Caco-2 (cell line): ENCODE results near the gene PDLIM4. TPM values are rescaled to one million over a fixed set of nuclear protein-coding genes. Genes with fewer than 3 reads are reported as not detected.

Source experiments
- BruUV-seq: library from RNA; stranded (reverse); fragments of 400-500 nt; replicated peaks from 2 replicates; lab custom pipeline; 2021; lab: Mats Ljungman, UMichigan
- CTCF ChIA-PET: fragments of 300-600 bp; sonication (Branson Sonifier 250); formaldehyde crosslinking; loops from one replicate; lab custom pipeline; 2022; ENCODE audit warnings: antibody characterized with exemption; lab: Charles Lee
- POLR2A ChIA-PET: fragments of 300-600 bp; sonication (Branson Sonifier 250); formaldehyde crosslinking; loops from one replicate; lab custom pipeline; 2022; ENCODE audit warnings: antibody characterized with exemption; lab: Charles Lee
- DNase-seq, 2 experiments: peaks; one replicate each; pipeline versions ENCODE4 v3.0.0 to v3.0.0-alpha.2; 2020 to 2022
- H3K27me3 ChIP-seq: replicated peaks from 2 replicates; pipeline ENCODE4 v1.6.0; 2011; ENCODE audit warnings: low read length; ENCODE audit not compliant: control insufficient read depth, insufficient read depth
- H3K36me3 ChIP-seq: 2 replicates; pipeline ENCODE4 v1.5.1; 2011; ENCODE audit warnings: low read length; ENCODE audit not compliant: control insufficient read depth, insufficient read depth
- H3K4me1 ChIP-seq: fragments of 250-450 bp; sonication (Bioruptor Pico); 2 replicates; pipeline ENCODE4 v1.5.1; 2020; ENCODE audit warnings: mild to moderate bottlenecking
- H3K4me3 ChIP-seq: 2 replicates; pipeline ENCODE4 v1.5.1; 2011; ENCODE audit warnings: low read depth, mild to moderate bottlenecking, control low read depth, low read length
- H3K9me3 ChIP-seq: fragments of 250-450 bp; sonication (Bioruptor Pico); 2 replicates; pipeline ENCODE4 v1.5.1; 2020; ENCODE audit warnings: mild to moderate bottlenecking, moderate library complexity
- H3K27ac Mint-ChIP-seq: one replicate; pipeline ENCODE4 v1.8.0; 2022; ENCODE audit warnings: mixed read lengths; ENCODE audit not compliant: unreplicated experiment
- H3K27me3 Mint-ChIP-seq: one replicate; pipeline ENCODE4 v1.8.0; 2022; ENCODE audit warnings: mixed read lengths; ENCODE audit not compliant: insufficient read depth, unreplicated experiment
- H3K36me3 Mint-ChIP-seq: one replicate; pipeline ENCODE4 v1.8.0; 2022; ENCODE audit warnings: mild to moderate bottlenecking, mixed read lengths; ENCODE audit not compliant: insufficient read depth, unreplicated experiment
- H3K4me1 Mint-ChIP-seq: one replicate; pipeline ENCODE4 v1.8.0; 2022; ENCODE audit warnings: low read depth, mixed read lengths; ENCODE audit not compliant: unreplicated experiment
- H3K4me3 Mint-ChIP-seq: one replicate; pipeline ENCODE4 v1.8.0; 2022; ENCODE audit warnings: mild to moderate bottlenecking, moderate library complexity, mixed read lengths; ENCODE audit not compliant: unreplicated experiment
- H3K9me3 Mint-ChIP-seq: one replicate; pipeline ENCODE4 v1.8.0; 2022; ENCODE audit warnings: mixed read lengths; ENCODE audit not compliant: unreplicated experiment
- intact Hi-C: fragments of 100-400 bp; cut with micrococcal nuclease; formaldehyde crosslinking; loops from one replicate; pipeline ENCODE4 v1.10.0; 2022; ENCODE audit not compliant: unreplicated experiment
- total RNA-seq: library from RNA; stranded (reverse); gene quantifications from 2 replicates; pipeline ENCODE4 v1.2.3, GENCODE V29; 2022
- TF ChIP-seq, protein P1 (sequence below), 2 experiments: fragments of 200-600 bp in 1 of 2; IDR thresholded peaks; 1 replicate in 1 of 2; 2 replicates in 1 of 2; pipeline versions ENCODE4 v1.5.1 to v1.8.0; 2011 to 2022; ENCODE audit warnings: antibody characterized with exemption in 1 of 2, control low read depth in 1 of 2, inconsistent platforms in 1 of 2, low read depth in 1 of 2, low read length in 1 of 2, mild to moderate bottlenecking in 1 of 2, moderate library complexity in 1 of 2; ENCODE audit not compliant: insufficient read depth in 1 of 2, severe bottlenecking in 1 of 2, unreplicated experiment in 1 of 2

Gene PDLIM4
- total RNA-seq, 1 experiment from 2014 or later: not detected

DNA sequence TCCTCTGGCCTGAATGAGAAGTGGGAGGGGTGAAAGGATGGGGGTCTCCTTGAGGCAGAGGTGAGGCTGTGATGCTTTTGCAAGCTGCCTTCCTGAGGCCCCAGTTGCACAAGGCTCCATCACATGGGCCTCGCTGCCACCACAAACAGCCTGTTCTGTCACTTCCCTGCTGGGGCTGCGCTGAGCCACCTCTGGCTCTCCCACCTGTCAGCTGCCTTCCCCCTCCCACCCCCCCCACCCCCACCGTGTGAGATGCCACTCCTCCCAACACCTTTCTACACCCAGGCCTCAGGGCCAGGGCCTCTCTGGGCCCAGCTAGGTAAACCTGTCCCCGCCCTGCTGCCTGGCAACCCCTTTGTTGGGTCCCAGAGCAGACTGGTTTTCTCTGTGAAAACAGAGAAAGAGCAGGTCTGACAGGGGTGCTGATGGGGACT, 4.5 kb upstream of the PDLIM4 start:
- CTCF ChIA-PET: interaction anchor here (1.5 kb wide), 1 partner anchor 15 kb away, joined by 6 read pairs; no protein-coding TSS in a partner anchor
- intact Hi-C loops: no loop called here
- POLR2A ChIA-PET: interaction anchor here (0.5 kb wide), 1 partner anchor 247 kb away, joined by 3 read pairs; no protein-coding TSS in a partner anchor
- no peaks in the 10 kb centered on the region for H3K4me1 ChIP-seq
- no peak overlapping the region for H3K4me3 ChIP-seq
- Mint-ChIP-seq H3K4me1 (no peaks in the 10 kb centered on the region), H3K36me3 (no peaks in the 10 kb centered on the region), H3K4me3 (no peak overlapping the region), H3K9me3 (no peaks in the 10 kb centered on the region), H3K27me3 (no peaks in the 10 kb centered on the region), H3K27ac (no peak overlapping the region)
- no peaks in the 10 kb centered on the region for H3K36me3 ChIP-seq
- H3K9me3 ChIP-seq: 0 out of 2 replicates have a peak, but pooled peaks cover 3% of the 10 kb centered on the region
- DNase-seq: peak; percentile 57 to 60
- H3K27me3 ChIP-seq: no peaks in the 10 kb centered on the region
- no TSS peak for BruUV-seq
- TF ChIP-seq, protein P1, sequence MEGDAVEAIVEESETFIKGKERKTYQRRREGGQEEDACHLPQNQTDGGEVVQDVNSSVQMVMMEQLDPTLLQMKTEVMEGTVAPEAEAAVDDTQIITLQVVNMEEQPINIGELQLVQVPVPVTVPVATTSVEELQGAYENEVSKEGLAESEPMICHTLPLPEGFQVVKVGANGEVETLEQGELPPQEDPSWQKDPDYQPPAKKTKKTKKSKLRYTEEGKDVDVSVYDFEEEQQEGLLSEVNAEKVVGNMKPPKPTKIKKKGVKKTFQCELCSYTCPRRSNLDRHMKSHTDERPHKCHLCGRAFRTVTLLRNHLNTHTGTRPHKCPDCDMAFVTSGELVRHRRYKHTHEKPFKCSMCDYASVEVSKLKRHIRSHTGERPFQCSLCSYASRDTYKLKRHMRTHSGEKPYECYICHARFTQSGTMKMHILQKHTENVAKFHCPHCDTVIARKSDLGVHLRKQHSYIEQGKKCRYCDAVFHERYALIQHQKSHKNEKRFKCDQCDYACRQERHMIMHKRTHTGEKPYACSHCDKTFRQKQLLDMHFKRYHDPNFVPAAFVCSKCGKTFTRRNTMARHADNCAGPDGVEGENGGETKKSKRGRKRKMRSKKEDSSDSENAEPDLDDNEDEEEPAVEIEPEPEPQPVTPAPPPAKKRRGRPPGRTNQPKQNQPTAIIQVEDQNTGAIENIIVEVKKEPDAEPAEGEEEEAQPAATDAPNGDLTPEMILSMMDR (IDR thresholded peaks at IDR 0.05; ENCODE audit: insufficient read depth in 1 of 2, low read depth in 1 of 2, low read length in 1 of 2, severe bottlenecking in 1 of 2, unreplicated experiment in 1 of 2): no peak

DNA sequence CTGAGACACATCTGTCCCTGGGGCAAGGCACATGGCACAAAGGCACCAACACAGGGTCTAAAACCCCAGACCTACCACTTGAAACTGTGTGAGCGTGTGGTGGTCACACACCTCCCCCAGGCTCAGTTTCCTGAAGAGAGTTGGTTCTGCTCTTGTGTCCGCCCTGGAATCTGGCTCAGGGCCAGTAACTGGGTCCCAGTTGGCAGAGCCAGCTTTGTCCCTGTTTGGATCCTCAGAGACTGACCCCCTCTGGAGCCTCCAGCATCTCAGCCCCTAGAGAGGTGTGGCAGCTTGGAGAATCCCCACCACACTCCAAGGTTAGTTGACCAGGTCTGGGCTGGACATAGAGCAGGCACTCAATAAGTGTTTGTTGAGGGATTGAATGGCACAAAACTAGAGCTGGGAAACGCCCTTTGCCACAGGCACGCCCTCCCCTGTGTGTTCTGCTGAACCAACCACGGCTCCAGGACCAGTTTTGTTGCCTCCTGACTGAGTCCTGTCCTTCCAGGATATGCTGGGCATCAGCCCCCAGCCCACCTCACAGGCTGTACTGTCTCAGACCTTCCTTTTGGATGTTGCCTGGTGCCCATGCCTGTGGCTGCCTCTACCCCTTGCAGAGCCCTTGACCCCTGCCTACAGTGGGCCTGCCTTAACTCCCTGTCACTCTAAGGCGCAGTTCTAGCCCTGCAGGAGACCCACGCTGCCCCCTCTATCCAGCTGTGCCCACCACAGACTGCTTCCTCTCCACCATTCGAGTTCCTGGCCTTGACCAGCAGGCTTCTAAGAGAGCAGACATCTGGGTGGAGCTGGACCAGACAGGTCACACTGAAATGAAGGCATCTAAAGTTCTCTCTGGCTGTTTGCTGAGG, 3.8 kb upstream of the PDLIM4 start:
- H3K27ac Mint-ChIP-seq: no peak overlapping the region
- no peaks in the 10 kb centered on the region for H3K36me3 Mint-ChIP-seq
- Histone ChIP-seq H3K4me1 (no peaks in the 10 kb centered on the region), H3K4me3 (no peak overlapping the region), H3K9me3 (0 out of 2 replicates have a peak, but pooled peaks cover 3% of the 10 kb centered on the region), H3K27me3 (no peaks in the 10 kb centered on the region), H3K36me3 (no peaks in the 10 kb centered on the region)
- intact Hi-C loops: no loop called here
- H3K27me3 Mint-ChIP-seq: no peaks in the 10 kb centered on the region
- no peak overlapping the region for H3K4me3 Mint-ChIP-seq
- H3K9me3 Mint-ChIP-seq: no peaks in the 10 kb centered on the region
- BruUV-seq: no TSS peak
- ChIA-PET CTCF (interaction anchor here (1.5 kb wide), 1 partner anchor 15 kb away, joined by 6 read pairs; no protein-coding TSS in a partner anchor), POLR2A (no interaction called here)
- no peaks in the 10 kb centered on the region for H3K4me1 Mint-ChIP-seq
- DNase-seq: peak in 1 of 2 experiments; percentile 14
- TF ChIP-seq, protein P1 (IDR thresholded peaks at IDR 0.05; ENCODE audit: insufficient read depth in 1 of 2, low read depth in 1 of 2, low read length in 1 of 2, severe bottlenecking in 1 of 2, unreplicated experiment in 1 of 2): no peak

DNA sequence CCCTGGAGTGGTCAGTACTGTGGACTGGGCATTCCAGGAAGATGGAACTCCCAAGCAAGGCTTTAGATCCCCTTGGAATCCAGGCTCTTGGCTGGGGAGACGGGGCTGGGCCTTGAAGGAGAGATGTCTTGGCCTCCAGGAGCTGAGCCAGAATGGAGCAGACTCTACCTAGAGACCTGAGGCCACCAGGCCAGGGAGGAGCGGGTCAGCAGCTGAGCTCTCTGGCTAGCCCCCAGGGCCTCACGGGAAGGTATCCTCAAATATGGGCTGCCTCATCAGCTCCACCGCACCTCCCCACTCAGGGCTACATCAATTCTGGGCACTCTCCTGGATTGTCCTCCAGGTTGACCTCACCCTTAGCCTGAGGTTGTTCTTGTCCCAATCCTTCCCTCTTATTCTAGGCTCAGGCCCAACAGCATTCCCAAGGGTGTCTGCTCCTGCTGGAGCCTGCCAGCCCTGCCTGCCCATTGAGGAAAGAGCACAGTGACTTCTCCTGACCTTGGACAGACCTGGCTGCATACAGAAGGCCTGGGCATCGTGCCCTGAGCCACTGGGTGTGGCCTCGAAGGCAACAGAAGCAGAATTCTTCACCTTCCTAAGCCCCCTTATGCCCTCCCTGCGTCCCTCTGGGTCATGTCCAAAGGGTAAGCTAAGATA, 3.0 kb upstream of the PDLIM4 start:
- Histone ChIP-seq H3K27me3 (no peaks in the 10 kb centered on the region), H3K4me3 (no peak overlapping the region), H3K9me3 (0 out of 2 replicates have a peak, but pooled peaks cover 2% of the 10 kb centered on the region), H3K36me3 (no peaks in the 10 kb centered on the region), H3K4me1 (no peaks in the 10 kb centered on the region)
- Mint-ChIP-seq H3K9me3 (no peaks in the 10 kb centered on the region), H3K4me3 (no peak overlapping the region), H3K4me1 (no peaks in the 10 kb centered on the region), H3K27ac (no peak overlapping the region), H3K27me3 (no peaks in the 10 kb centered on the region), H3K36me3 (no peaks in the 10 kb centered on the region)
- intact Hi-C loops: no loop called here
- TF ChIP-seq, protein P1 (IDR thresholded peaks at IDR 0.05; ENCODE audit: insufficient read depth in 1 of 2, low read depth in 1 of 2, low read length in 1 of 2, severe bottlenecking in 1 of 2, unreplicated experiment in 1 of 2): no peak
- peak in 1 of 2 experiments; percentile 25 for DNase-seq
- POLR2A ChIA-PET: no interaction called here
- CTCF ChIA-PET: interaction anchor here (1.5 kb wide), 1 partner anchor 16 kb away, joined by 6 read pairs; no protein-coding TSS in a partner anchor
- BruUV-seq: no TSS peak
